WTC11 (cell line): ENCODE measurements around the gene SBNO2. TPM values are rescaled to one million over a fixed set of nuclear protein-coding genes. Genes with fewer than 3 reads are reported as not detected.

Experiments used
- ATAC-seq: fragments of 200-7000 bp; cut with Tn5 transposase; 2 replicates; pipeline ENCODE4 v1.10.0; 2021; ENCODE audit warnings: mild to moderate bottlenecking, moderate library complexity
- CTCF ChIA-PET: fragments of 300-600 bp; sonication (Branson Sonifier 250); formaldehyde crosslinking; loops from one replicate; lab custom pipeline; 2021; ENCODE audit warnings: antibody characterized with exemption; lab: Charles Lee
- POLR2A ChIA-PET: fragments of 350-600 bp; sonication (Branson Sonifier 250); formaldehyde crosslinking; loops from one replicate; lab custom pipeline; 2021; ENCODE audit warnings: antibody characterized with exemption; lab: Charles Lee
- DNase-seq: peaks from one replicate; pipeline ENCODE4 v3.0.0; 2021; ENCODE audit warnings: low spot score
- H3K27ac Mint-ChIP-seq: 2 replicates; pipeline ENCODE4 v1.8.0; 2021; ENCODE audit warnings: mixed read lengths
- H3K27me3 Mint-ChIP-seq: 2 replicates; pipeline ENCODE4 v1.8.0; 2021; ENCODE audit warnings: low read depth, mild to moderate bottlenecking, moderate library complexity, mixed read lengths
- H3K36me3 Mint-ChIP-seq: 2 replicates; pipeline ENCODE4 v1.8.0; 2021; ENCODE audit warnings: mixed read lengths
- H3K4me1 Mint-ChIP-seq: 2 replicates; pipeline ENCODE4 v1.8.0; 2022; ENCODE audit warnings: mixed read lengths
- H3K4me3 Mint-ChIP-seq: 2 replicates; pipeline ENCODE4 v1.8.0; 2021; ENCODE audit warnings: mild to moderate bottlenecking, moderate library complexity, mixed read lengths
- H3K9me3 Mint-ChIP-seq: 2 replicates; pipeline ENCODE4 v1.8.0; 2021; ENCODE audit warnings: mixed read lengths
- AR ChIP-seq: fragments of 250-450 bp; sonication (Bioruptor Pico); IDR thresholded peaks from 2 replicates; pipeline ENCODE4 v1.9.0; 2021; ENCODE audit warnings: mild to moderate bottlenecking
- CDX4 ChIP-seq: fragments of 250-450 bp; sonication (Bioruptor Pico); IDR thresholded peaks from 2 replicates; pipeline ENCODE4 v1.9.0; 2021; ENCODE audit warnings: moderate library complexity, mild to moderate bottlenecking, inconsistent platforms, borderline replicate concordance
- CREB1 ChIP-seq: sonication (generic); formaldehyde crosslinking; IDR thresholded peaks from 2 replicates; pipeline ENCODE4 v1.8.0; 2023; ENCODE audit warnings: mild to moderate bottlenecking, missing genetic modification reagents
- ELF4 ChIP-seq: sonication (generic); formaldehyde crosslinking; IDR thresholded peaks from 2 replicates; pipeline ENCODE4 v1.8.1; 2022; ENCODE audit warnings: low read depth, mild to moderate bottlenecking, moderate library complexity, missing genetic modification reagents
- ETV6 ChIP-seq: sonication (generic); formaldehyde crosslinking; IDR thresholded peaks from 2 replicates; pipeline ENCODE4 v1.8.1; 2022; ENCODE audit warnings: mild to moderate bottlenecking, missing genetic modification reagents
- FOXK1 ChIP-seq: sonication (generic); formaldehyde crosslinking; IDR thresholded peaks from 2 replicates; pipeline ENCODE4 v1.8.0; 2022; ENCODE audit warnings: mild to moderate bottlenecking, moderate library complexity, missing genetic modification reagents
- GABPB1 ChIP-seq: sonication (generic); formaldehyde crosslinking; IDR thresholded peaks from 2 replicates; pipeline ENCODE4 v1.8.1; 2023; ENCODE audit warnings: mild to moderate bottlenecking, missing genetic modification reagents
- HMGXB4 ChIP-seq: sonication (generic); formaldehyde crosslinking; IDR thresholded peaks from 2 replicates; pipeline ENCODE4 v1.8.1; 2023; ENCODE audit warnings: mild to moderate bottlenecking, moderate library complexity, missing genetic modification reagents
- JAZF1 ChIP-seq: fragments of 250-450 bp; sonication (Bioruptor Pico); IDR thresholded peaks from 2 replicates; pipeline ENCODE4 v1.9.0; 2021; ENCODE audit warnings: moderate library complexity, mild to moderate bottlenecking, inconsistent platforms
- KAT7 ChIP-seq: sonication (generic); formaldehyde crosslinking; IDR thresholded peaks from 2 replicates; pipeline ENCODE4 v1.8.1; 2023; ENCODE audit warnings: missing genetic modification reagents, mild to moderate bottlenecking, borderline replicate concordance
- NR1H2 ChIP-seq: sonication (generic); formaldehyde crosslinking; IDR thresholded peaks from 2 replicates; pipeline ENCODE4 v1.9.0; 2021; ENCODE audit warnings: mild to moderate bottlenecking, moderate library complexity, missing genetic modification reagents
- PRRX2 ChIP-seq: fragments of 250-450 bp; sonication (Bioruptor Pico); IDR thresholded peaks from 2 replicates; pipeline ENCODE4 v1.8.0; 2021; ENCODE audit warnings: mild to moderate bottlenecking
- SP1 ChIP-seq: sonication (generic); formaldehyde crosslinking; conservative IDR thresholded peaks from 2 replicates; pipeline ENCODE4 v1.8.1; 2022; ENCODE audit warnings: missing genetic modification reagents
- STAT6 ChIP-seq: sonication (generic); formaldehyde crosslinking; conservative IDR thresholded peaks from 2 replicates; pipeline ENCODE4 v1.8.1; 2023; ENCODE audit warnings: mild to moderate bottlenecking, low read depth, missing genetic modification reagents, moderate library complexity
- USF2 ChIP-seq: sonication (generic); formaldehyde crosslinking; IDR thresholded peaks from 2 replicates; pipeline ENCODE4 v1.8.1; 2023; ENCODE audit warnings: mild to moderate bottlenecking, missing genetic modification reagents, moderate library complexity
- ZBTB21 ChIP-seq: sonication (generic); formaldehyde crosslinking; IDR thresholded peaks from 2 replicates; pipeline ENCODE4 v1.8.1; 2023; ENCODE audit warnings: mild to moderate bottlenecking, missing genetic modification reagents, borderline replicate concordance
- ZNF138 ChIP-seq: sonication (generic); formaldehyde crosslinking; conservative IDR thresholded peaks from 2 replicates; pipeline ENCODE4 v1.8.1; 2022; ENCODE audit warnings: mild to moderate bottlenecking, moderate library complexity, missing genetic modification reagents
- ZNF263 ChIP-seq: sonication (generic); formaldehyde crosslinking; IDR thresholded peaks from 2 replicates; pipeline ENCODE4 v1.8.1; 2022; ENCODE audit warnings: low read depth, mild to moderate bottlenecking, moderate library complexity, missing genetic modification reagents
- ZNF671 ChIP-seq: fragments of 250-450 bp; sonication (Bioruptor Pico); IDR thresholded peaks from 2 replicates; pipeline ENCODE4 v1.8.0; 2021; ENCODE audit warnings: mild to moderate bottlenecking
- total RNA-seq: library from RNA; stranded (reverse); gene quantifications from 3 replicates; pipeline ENCODE4 v1.2.3, GENCODE V29; 2021
- TF ChIP-seq, protein P1 (sequence below): sonication (generic); formaldehyde crosslinking; IDR thresholded peaks from 2 replicates; pipeline ENCODE4 v1.8.1; 2022; ENCODE audit warnings: missing genetic modification reagents, borderline replicate concordance
- TF ChIP-seq, protein P2 (sequence below): sonication (generic); formaldehyde crosslinking; IDR thresholded peaks from 2 replicates; pipeline ENCODE4 v1.8.1; 2022; ENCODE audit warnings: mild to moderate bottlenecking, missing genetic modification reagents, moderate library complexity, borderline replicate concordance
- TF ChIP-seq, protein P3 (sequence below): fragments of 250-450 bp; sonication (Bioruptor Pico); IDR thresholded peaks from 2 replicates; pipeline ENCODE4 v1.9.0; 2021; ENCODE audit warnings: mild to moderate bottlenecking

The SBNO2 gene
- total RNA-seq, 1 experiment from 2014 or later: 57.3 TPM

DNA sequence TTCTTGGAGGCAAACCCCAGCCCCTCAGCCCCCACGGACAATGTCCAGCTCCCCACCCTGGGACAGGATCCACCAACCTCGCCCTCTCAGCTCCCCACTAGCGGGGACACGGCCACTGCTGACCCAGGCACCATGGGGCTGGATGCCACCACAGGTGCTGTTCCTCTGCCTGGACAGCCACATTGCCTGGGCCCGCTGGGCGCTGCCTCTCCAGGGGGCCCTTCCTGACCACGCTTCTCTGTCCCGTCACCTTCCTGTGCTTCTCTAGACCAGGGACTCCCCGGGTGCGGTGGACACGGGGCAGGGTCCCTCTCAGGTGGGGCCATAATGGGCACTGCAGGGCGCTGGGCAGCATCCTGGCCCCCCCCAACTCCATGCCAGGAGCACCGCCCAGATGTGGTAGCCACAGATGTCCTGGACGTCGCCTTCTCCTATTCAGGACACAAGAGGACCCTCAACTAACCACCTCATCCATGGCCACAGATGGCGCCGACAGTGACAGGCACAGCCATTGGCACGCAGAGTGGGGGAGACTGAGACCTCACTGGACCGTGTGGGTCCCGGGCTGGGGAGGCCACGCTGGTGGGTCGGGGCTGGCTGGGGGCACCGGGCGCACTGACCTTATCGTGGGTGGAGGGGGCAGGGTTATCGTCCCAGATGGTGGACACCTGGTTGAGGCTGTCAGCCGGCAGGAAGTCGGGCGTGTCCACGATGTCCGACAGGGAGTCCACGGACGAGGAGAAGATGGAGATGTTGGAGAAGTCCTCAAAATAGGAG lies 46.9 kb downstream of the SBNO2 start:
- ATAC-seq: no peak
- ChIA-PET POLR2A (no interaction called here), CTCF (no interaction called here)
- H3K36me3 Mint-ChIP-seq: peaks cover 2% of the 10 kb centered on the region; the same call in 1 of the 2 replicates
- H3K27ac Mint-ChIP-seq: no peak overlapping the region
- H3K4me3 Mint-ChIP-seq: no peak overlapping the region
- no peaks in the 10 kb centered on the region for H3K9me3 Mint-ChIP-seq
- TF ChIP-seq, protein P1, sequence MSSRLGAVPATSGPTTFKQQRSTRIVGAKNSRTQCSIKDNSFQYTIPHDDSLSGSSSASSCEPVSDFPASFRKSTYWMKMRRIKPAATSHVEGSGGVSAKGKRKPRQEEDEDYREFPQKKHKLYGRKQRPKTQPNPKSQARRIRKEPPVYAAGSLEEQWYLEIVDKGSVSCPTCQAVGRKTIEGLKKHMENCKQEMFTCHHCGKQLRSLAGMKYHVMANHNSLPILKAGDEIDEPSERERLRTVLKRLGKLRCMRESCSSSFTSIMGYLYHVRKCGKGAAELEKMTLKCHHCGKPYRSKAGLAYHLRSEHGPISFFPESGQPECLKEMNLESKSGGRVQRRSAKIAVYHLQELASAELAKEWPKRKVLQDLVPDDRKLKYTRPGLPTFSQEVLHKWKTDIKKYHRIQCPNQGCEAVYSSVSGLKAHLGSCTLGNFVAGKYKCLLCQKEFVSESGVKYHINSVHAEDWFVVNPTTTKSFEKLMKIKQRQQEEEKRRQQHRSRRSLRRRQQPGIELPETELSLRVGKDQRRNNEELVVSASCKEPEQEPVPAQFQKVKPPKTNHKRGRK (CRISPR knock-in tag): no peak
- no peak for TF ChIP-seq USF2
- no peak for TF ChIP-seq ZBTB21
- no peak for TF ChIP-seq PRRX2 (CRISPR knock-in tag)
- no peak for TF ChIP-seq GABPB1
- no peak for TF ChIP-seq HMGXB4 (CRISPR knock-in tag)
- TF ChIP-seq, protein P2, sequence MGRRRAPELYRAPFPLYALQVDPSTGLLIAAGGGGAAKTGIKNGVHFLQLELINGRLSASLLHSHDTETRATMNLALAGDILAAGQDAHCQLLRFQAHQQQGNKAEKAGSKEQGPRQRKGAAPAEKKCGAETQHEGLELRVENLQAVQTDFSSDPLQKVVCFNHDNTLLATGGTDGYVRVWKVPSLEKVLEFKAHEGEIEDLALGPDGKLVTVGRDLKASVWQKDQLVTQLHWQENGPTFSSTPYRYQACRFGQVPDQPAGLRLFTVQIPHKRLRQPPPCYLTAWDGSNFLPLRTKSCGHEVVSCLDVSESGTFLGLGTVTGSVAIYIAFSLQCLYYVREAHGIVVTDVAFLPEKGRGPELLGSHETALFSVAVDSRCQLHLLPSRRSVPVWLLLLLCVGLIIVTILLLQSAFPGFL (CRISPR knock-in tag): no peak
- TF ChIP-seq ZNF138: no peak
- TF ChIP-seq NR1H2 (CRISPR knock-in tag): no peak
- TF ChIP-seq AR (CRISPR knock-in tag): no peak
- TF ChIP-seq ZNF671 (CRISPR knock-in tag): no peak
- no peak for TF ChIP-seq ETV6
- no peak for TF ChIP-seq SP1 (CRISPR knock-in tag)
- no peak for TF ChIP-seq ELF4
- no peak for TF ChIP-seq FOXK1 (CRISPR knock-in tag)
- TF ChIP-seq, all 79 proteins: peak for 0
- H3K4me1 Mint-ChIP-seq: no peaks in the 10 kb centered on the region
- DNase-seq: no peak
- no peaks in the 10 kb centered on the region for H3K27me3 Mint-ChIP-seq

DNA sequence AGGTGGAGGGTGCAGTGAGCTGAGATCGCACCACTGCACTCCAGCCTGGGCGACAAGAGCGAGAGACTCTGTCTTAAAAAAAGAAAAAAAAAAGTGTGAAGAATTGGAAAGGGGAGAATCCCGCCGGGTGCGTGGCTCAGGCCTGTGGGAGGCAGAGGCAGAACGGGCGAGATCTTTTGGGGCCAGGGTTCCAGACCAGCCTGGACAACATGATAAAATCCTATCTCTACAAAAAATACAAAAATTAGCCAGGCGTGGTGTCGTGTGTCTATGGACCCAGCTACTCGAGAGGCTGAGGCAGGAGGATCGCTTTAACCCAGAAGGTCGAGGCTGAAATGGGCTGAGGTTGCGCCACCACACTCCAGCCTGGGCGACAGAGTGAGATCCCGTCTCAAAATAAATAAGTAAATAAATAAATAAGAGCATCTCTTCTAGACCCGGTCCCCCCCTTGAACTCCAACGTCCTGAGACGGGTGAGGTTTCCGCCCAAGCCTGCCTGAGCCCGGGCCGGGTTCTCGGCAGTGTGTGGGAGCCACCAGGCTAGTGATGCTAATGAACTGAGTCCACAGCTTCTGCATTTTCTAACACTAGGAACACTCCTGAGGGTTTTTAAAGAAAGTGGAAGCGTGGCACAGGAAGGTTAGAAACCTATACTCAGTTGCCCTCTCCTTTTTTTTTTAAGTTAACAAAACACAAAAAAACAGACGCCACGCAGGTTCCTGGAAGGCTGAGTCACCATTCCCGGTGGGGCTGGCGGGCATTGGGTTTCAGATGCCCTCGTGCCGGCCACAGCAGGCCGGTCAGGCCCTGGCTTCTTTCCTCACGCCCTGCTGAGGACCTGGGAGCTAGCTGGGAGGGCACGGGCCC lies 48.2 kb downstream of the SBNO2 start:
- H3K27me3 Mint-ChIP-seq: no peaks in the 10 kb centered on the region
- ChIA-PET POLR2A (no interaction called here), CTCF (interaction anchor here (0.6 to 1.2 kb wide), 3 partner anchors 105 to 155 kb away, joined by 3 to 6 read pairs (median 5); no protein-coding TSS in a partner anchor)
- no peak overlapping the region for H3K27ac Mint-ChIP-seq
- no peak for DNase-seq
- H3K9me3 Mint-ChIP-seq: no peaks in the 10 kb centered on the region
- no peak overlapping the region for H3K4me3 Mint-ChIP-seq
- H3K4me1 Mint-ChIP-seq: no peaks in the 10 kb centered on the region
- no peak for ATAC-seq
- H3K36me3 Mint-ChIP-seq: peaks cover 10% of the 10 kb centered on the region
- TF ChIP-seq, protein P3, sequence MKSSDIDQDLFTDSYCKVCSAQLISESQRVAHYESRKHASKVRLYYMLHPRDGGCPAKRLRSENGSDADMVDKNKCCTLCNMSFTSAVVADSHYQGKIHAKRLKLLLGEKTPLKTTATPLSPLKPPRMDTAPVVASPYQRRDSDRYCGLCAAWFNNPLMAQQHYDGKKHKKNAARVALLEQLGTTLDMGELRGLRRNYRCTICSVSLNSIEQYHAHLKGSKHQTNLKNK (CRISPR knock-in tag): no peak
- TF ChIP-seq JAZF1 (CRISPR knock-in tag) (no peak), ZNF263 (CRISPR knock-in tag) (no peak), KAT7 (CRISPR knock-in tag) (no peak), CREB1 (CRISPR knock-in tag) (no peak), CDX4 (CRISPR knock-in tag) (no peak), STAT6 (CRISPR knock-in tag) (no peak)
